ENCODE measurements around the gene LIPI. TPM values are rescaled to one million over a fixed set of nuclear protein-coding genes. Genes with fewer than 3 reads are reported as not detected.

LIPI gene
- total RNA-seq, 1 experiment from 2014 or later = not detected

- no peak overlapping the region for H2BK120ac ChIP-seq (ENCODE audit: low read depth, low read length, poor library complexity, severe bottlenecking)
These were observed 115.7 kb downstream of the LIPI start for GRCh38 chr21:14095056-14095455.

More at GRCh38 chr21:14095056-14095455, 115.7 kb downstream of the LIPI start:
- H3K23ac ChIP-seq (ENCODE audit: insufficient read length, low read depth, low read length) = no peak overlapping the region
- H3K79me2 ChIP-seq (ENCODE audit: insufficient read depth, low read length) = no peaks in the 10 kb centered on the region
- H2AFZ ChIP-seq (ENCODE audit: low read length) = no peak overlapping the region
- no peak overlapping the region for H3K9ac ChIP-seq (ENCODE audit: extremely low read depth, insufficient read length, low read length)
- no peak for DNase-seq
- WGBS (ENCODE audit: extremely low coverage, insufficient read length, low lambda C conversion rate) = no CpG with 5 or more reads among the region's 2 CpGs
- no peak overlapping the region for H4K8ac ChIP-seq (replicated peaks; ENCODE audit: insufficient read length, low read depth, low read length)
- H3T11ph ChIP-seq (ENCODE audit: low read length) = no peak overlapping the region
- no peaks in the 10 kb centered on the region; the same call in 1 of the 2 replicates for H3K27me3 Mint-ChIP-seq (ENCODE audit: low read depth)
- no peak overlapping the region for H2BK12ac ChIP-seq (ENCODE audit: insufficient read length, low read depth, low read length)
- H3K27ac Mint-ChIP-seq = peak overlapping the region; percentile 5 to 73 (median 66); a peak in 3 of 7 replicates
- no peak for TF ChIP-seq CTCF (conservative IDR thresholded peaks at IDR 0.05)
- H3K14ac ChIP-seq (ENCODE audit: insufficient read depth, low read length) = no peak overlapping the region
- no peaks in the 10 kb centered on the region for H3K27me3 ChIP-seq (ENCODE audit: insufficient read depth, low read length)
- no peaks in the 10 kb centered on the region for H3K23me2 ChIP-seq (ENCODE audit: insufficient read length, low read depth, low read length, poor library complexity, severe bottlenecking)
- H3K27ac ChIP-seq (ENCODE audit: insufficient read length, low read depth, low read length) = no peak overlapping the region
- no peaks in the 10 kb centered on the region for H3K9me3 ChIP-seq (ENCODE audit: control insufficient read depth, low read depth, low read length)
- no peaks in the 10 kb centered on the region for H3K4me1 ChIP-seq (ENCODE audit: insufficient read depth, low read length)
- no peak overlapping the region for H2BK20ac ChIP-seq (ENCODE audit: low read depth, low read length, poor library complexity, severe bottlenecking)
- peaks cover 6 to 9% of the 10 kb centered on the region in 2 experiments; a peak in 3 of 4 replicates for H3K4me1 Mint-ChIP-seq
- no peak overlapping the region for H3K4me3 Mint-ChIP-seq
- no peaks in the 10 kb centered on the region for H3K79me1 ChIP-seq (ENCODE audit: insufficient read depth, low read depth, low read length, poor library complexity, severe bottlenecking)
- H3K4me2 ChIP-seq (ENCODE audit: insufficient read depth, insufficient read length, low read length) = no peak overlapping the region
- H3K56ac ChIP-seq (ENCODE audit: insufficient read length, low read depth, low read length) = no peak overlapping the region
- no peak overlapping the region for H4K5ac ChIP-seq (ENCODE audit: insufficient read length, low read depth, low read length)
- H3K36me3 Mint-ChIP-seq (ENCODE audit: insufficient read depth in 1 of 3, low read depth in 3 of 3) = peaks cover 25 to 32% (median 27%) of the 10 kb centered on the region in 3 experiments
- no peak overlapping the region for H3K18ac ChIP-seq (ENCODE audit: insufficient read length, low read depth, low read length)
- H3K4ac ChIP-seq (ENCODE audit: low read depth, low read length) = no peak overlapping the region
- no peak overlapping the region for H2BK5ac ChIP-seq (ENCODE audit: insufficient read length, low read length)
- peaks cover 57 to 65% of the 10 kb centered on the region in 2 experiments for H3K9me3 Mint-ChIP-seq
- no peak overlapping the region for H2AK5ac ChIP-seq (ENCODE audit: insufficient read length, low read length)
- no peaks in the 10 kb centered on the region for H4K20me1 ChIP-seq (ENCODE audit: control insufficient read depth, insufficient read depth, insufficient read length)
- H4K91ac ChIP-seq (ENCODE audit: insufficient read length, low read depth, low read length) = no peak overlapping the region
- no peak overlapping the region for H2BK15ac ChIP-seq (ENCODE audit: low read depth, low read length)
